DND-41 (cell line): ENCODE results near the gene RBFOX1.

ENCODE experiments used
- ATAC-seq: fragments of 200-7000 bp; cut with Tn5 transposase; 3 replicates; pipeline ENCODE4 v1.9.1; 2021; ENCODE audit warnings: low read depth; ENCODE audit not compliant: insufficient read depth
- DNase-seq: peaks from one replicate; pipeline ENCODE4 v3.0.0-alpha.2; 2020
- H2AFZ ChIP-seq: 2 replicates; pipeline ENCODE4 v1.6.0; 2012; ENCODE audit warnings: low read depth, low read length
- H3K27ac ChIP-seq: 2 replicates; pipeline ENCODE4 v1.5.1; 2012; ENCODE audit warnings: low read length, inconsistent platforms
- H3K27me3 ChIP-seq: fragments of 200-600 bp; sonication (generic); 2 replicates; pipeline ENCODE4 v1.6.0; 2012; ENCODE audit warnings: low read length, mild to moderate bottlenecking, inconsistent platforms; ENCODE audit not compliant: insufficient read depth, poor library complexity
- H3K36me3 ChIP-seq: 2 replicates; pipeline ENCODE4 v1.5.1; 2012; ENCODE audit warnings: low read length, inconsistent platforms; ENCODE audit not compliant: insufficient read depth
- H3K4me1 ChIP-seq: 2 replicates; pipeline ENCODE4 v1.5.1; 2012; ENCODE audit warnings: mild to moderate bottlenecking, low read length; ENCODE audit not compliant: insufficient read depth
- H3K4me2 ChIP-seq: 2 replicates; pipeline ENCODE4 v1.6.0; 2012; ENCODE audit warnings: mild to moderate bottlenecking, moderate library complexity, low read length, inconsistent platforms; ENCODE audit not compliant: insufficient read depth
- H3K4me3 ChIP-seq, 2 experiments: fragments of 200-600 bp in 1 of 2; shearing (Covaris generic) in 1 of 2; 2 replicates each; pipeline ENCODE4 v1.5.1; 2012 to 2016; ENCODE audit warnings: inconsistent platforms in 2 of 2, low read length in 2 of 2, mild to moderate bottlenecking in 2 of 2, low read depth in 1 of 2, moderate library complexity in 1 of 2
- H3K79me2 ChIP-seq: 2 replicates; pipeline ENCODE4 v1.6.0; 2012; ENCODE audit warnings: low read length, inconsistent platforms; ENCODE audit not compliant: insufficient read depth
- H3K9ac ChIP-seq: 2 replicates; pipeline ENCODE4 v1.6.0; 2012; ENCODE audit warnings: low read depth, mild to moderate bottlenecking, inconsistent platforms, low read length, moderate library complexity
- H3K9me3 ChIP-seq: 2 replicates; pipeline ENCODE4 v1.5.1; 2012; ENCODE audit warnings: low read length, moderate library complexity, mild to moderate bottlenecking, inconsistent platforms; ENCODE audit not compliant: insufficient read depth, severe bottlenecking
- H4K20me1 ChIP-seq: 2 replicates; pipeline ENCODE4 v1.6.0; 2012; ENCODE audit warnings: low read length; ENCODE audit not compliant: insufficient read depth
- EZH2 ChIP-seq: IDR thresholded peaks from 3 replicates; pipeline ENCODE4 v1.6.1; 2012; ENCODE audit warnings: borderline replicate concordance, low read depth, mild to moderate bottlenecking, moderate library complexity, low read length, inconsistent platforms; ENCODE audit not compliant: severe bottlenecking
- TF ChIP-seq, protein P1 (sequence below): IDR thresholded peaks from 2 replicates; pipeline ENCODE4 v1.5.1; 2012; ENCODE audit warnings: borderline replicate concordance, low read length, moderate library complexity, mild to moderate bottlenecking; ENCODE audit not compliant: poor library complexity, severe bottlenecking; ENCODE audit errors: extremely low read depth

Gene RBFOX1

DNA sequence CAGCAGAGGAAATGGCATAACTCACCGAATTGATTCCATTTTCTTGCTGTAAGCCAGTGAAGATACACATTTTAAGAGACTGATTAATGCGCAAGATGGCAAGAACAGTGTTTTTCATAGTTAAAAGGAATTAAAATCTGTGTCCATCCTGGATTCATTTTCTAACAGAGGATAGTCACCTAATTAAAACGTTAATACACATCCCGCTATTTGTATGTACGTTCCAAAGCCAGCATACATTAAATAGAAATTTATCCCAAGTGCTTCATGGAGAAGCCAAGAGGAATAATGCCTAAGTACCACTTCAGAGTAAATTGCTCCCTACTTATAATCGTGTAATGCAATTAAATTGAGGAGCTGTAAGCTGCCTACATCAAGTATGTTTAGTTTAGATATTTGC is 49.9 kb downstream of the RBFOX1 start:
- Histone ChIP-seq H3K27ac (no peak overlapping the region), H3K4me1 (no peaks in the 10 kb centered on the region), H3K9ac (no peak overlapping the region), H3K79me2 (no peaks in the 10 kb centered on the region), H3K9me3 (no peaks in the 10 kb centered on the region), H4K20me1 (no peaks in the 10 kb centered on the region), H3K36me3 (no peaks in the 10 kb centered on the region), H3K4me3 (no peak overlapping the region), H3K4me2 (no peak overlapping the region), H2AFZ (no peak overlapping the region), H3K27me3 (no peaks in the 10 kb centered on the region)
- TF ChIP-seq EZH2 = no peak
- TF ChIP-seq, protein P1, sequence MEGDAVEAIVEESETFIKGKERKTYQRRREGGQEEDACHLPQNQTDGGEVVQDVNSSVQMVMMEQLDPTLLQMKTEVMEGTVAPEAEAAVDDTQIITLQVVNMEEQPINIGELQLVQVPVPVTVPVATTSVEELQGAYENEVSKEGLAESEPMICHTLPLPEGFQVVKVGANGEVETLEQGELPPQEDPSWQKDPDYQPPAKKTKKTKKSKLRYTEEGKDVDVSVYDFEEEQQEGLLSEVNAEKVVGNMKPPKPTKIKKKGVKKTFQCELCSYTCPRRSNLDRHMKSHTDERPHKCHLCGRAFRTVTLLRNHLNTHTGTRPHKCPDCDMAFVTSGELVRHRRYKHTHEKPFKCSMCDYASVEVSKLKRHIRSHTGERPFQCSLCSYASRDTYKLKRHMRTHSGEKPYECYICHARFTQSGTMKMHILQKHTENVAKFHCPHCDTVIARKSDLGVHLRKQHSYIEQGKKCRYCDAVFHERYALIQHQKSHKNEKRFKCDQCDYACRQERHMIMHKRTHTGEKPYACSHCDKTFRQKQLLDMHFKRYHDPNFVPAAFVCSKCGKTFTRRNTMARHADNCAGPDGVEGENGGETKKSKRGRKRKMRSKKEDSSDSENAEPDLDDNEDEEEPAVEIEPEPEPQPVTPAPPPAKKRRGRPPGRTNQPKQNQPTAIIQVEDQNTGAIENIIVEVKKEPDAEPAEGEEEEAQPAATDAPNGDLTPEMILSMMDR = no peak
- DNase-seq = no peak
- ATAC-seq = no peak

DNA sequence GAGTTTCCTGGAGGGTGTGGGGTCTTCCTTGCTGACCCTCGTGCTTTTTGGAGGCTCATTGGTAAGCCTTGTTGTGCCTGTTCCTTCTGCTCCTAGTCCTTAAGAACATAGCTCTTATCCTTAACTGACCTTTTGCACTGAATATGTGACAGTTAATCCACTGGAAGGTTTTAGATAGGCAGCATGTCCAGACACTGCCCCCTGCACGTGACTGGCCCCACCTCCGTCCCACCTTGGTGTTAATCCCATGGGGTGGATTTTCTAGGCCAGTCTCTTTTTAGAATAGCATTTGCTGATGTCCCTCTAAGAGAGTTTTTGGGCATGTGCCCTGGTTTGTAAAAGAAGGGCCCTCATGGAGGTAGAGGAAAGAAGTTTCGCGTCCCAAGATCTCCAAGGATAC is 58.3 kb downstream of the RBFOX1 start:
- Histone ChIP-seq H3K4me1 (no peaks in the 10 kb centered on the region), H3K79me2 (no peaks in the 10 kb centered on the region), H3K36me3 (no peaks in the 10 kb centered on the region), H3K4me2 (no peak overlapping the region), H3K27ac (no peak overlapping the region), H3K27me3 (no peaks in the 10 kb centered on the region), H3K9me3 (no peaks in the 10 kb centered on the region), H2AFZ (no peak overlapping the region), H3K9ac (no peak overlapping the region), H4K20me1 (no peaks in the 10 kb centered on the region), H3K4me3 (no peak overlapping the region)
- TF ChIP-seq, protein P1 = no peak
- TF ChIP-seq EZH2 = no peak
- DNase-seq (no peak), ATAC-seq (no peak)

DNA sequence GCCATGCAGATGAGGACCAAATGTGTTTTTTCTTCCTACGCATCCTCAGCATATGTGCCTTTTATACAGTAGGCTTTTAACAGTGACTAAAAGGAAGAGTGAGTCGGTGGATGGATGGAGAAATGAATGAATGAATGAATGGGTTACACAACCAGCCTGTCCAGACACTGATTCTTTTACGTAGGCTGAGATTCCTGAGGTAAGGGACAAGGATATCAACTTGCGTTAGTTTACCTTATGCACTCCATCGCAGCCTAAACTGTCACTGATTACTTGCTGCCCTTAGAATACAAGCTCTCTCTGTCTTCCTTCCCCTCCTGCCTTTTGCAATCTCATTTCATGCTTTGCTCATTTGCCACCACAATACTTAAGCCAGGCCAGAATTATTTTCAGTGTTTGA is 59.0 kb downstream of the RBFOX1 start:
- Histone ChIP-seq H3K36me3 (no peaks in the 10 kb centered on the region), H3K4me2 (no peak overlapping the region), H2AFZ (no peak overlapping the region), H3K4me3 (no peak overlapping the region), H3K9ac (no peak overlapping the region), H3K27me3 (no peaks in the 10 kb centered on the region), H4K20me1 (no peaks in the 10 kb centered on the region), H3K9me3 (no peaks in the 10 kb centered on the region), H3K79me2 (no peaks in the 10 kb centered on the region), H3K4me1 (no peaks in the 10 kb centered on the region), H3K27ac (no peak overlapping the region)
- no peak for DNase-seq
- TF ChIP-seq EZH2 = no peak
- TF ChIP-seq, protein P1 = no peak
- no peak for ATAC-seq

DNA sequence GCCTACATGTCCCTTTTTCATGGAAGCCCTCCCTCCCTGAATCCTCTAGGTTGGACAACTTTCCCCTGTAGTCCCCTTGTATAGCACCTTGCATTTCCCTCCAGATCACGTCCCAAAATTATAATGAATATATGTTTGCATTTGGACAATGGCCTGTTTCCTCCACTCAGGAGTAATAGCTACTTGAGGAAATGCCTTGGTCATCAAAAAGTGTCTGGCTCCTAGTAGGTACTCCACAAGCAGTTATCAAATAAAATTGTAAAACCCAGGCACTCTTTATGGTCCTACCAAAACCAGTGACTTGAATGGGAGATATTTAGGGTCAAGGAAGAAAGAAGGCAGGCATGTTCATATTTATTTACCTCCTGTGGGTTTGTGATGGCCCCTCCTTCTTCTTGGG is 59.6 kb downstream of the RBFOX1 start:
- no peaks in the 10 kb centered on the region for H3K27me3 ChIP-seq
- H3K9me3 ChIP-seq = no peaks in the 10 kb centered on the region
- H3K79me2 ChIP-seq = no peaks in the 10 kb centered on the region
- no peak overlapping the region for H3K4me2 ChIP-seq
- H3K4me3 ChIP-seq = no peak overlapping the region
- DNase-seq (no peak), ATAC-seq (no peak)
- H4K20me1 ChIP-seq = no peaks in the 10 kb centered on the region
- H3K36me3 ChIP-seq = no peaks in the 10 kb centered on the region
- TF ChIP-seq, protein P1 = no peak
- no peak for TF ChIP-seq EZH2
- H3K4me1 ChIP-seq = no peaks in the 10 kb centered on the region
- H3K9ac ChIP-seq = no peak overlapping the region
- no peak overlapping the region for H2AFZ ChIP-seq
- no peak overlapping the region for H3K27ac ChIP-seq
